ENCODE measurements around the gene MGST2.

MGST2 gene

DNA sequence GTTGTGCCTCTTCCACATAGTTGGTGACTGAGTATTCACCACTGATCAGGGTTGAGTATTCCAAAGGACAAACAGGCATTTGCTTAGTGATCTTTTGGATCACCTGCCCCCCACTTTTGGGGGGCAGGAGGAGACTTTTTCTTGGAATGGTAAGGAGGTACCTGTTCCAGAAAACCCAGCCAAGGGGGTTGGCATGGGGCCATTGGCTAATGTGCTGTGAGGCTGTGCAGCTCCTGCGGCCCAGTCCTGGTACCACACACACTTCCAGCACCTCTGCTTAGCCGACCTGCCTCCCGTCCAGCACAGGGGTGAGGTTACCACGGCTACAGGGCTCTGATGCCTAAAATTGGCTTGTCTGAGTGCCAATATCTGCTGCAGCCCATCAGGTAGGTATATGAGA is 40.1 kb upstream of the MGST2 start:
- TF ChIP-seq, protein P1, sequence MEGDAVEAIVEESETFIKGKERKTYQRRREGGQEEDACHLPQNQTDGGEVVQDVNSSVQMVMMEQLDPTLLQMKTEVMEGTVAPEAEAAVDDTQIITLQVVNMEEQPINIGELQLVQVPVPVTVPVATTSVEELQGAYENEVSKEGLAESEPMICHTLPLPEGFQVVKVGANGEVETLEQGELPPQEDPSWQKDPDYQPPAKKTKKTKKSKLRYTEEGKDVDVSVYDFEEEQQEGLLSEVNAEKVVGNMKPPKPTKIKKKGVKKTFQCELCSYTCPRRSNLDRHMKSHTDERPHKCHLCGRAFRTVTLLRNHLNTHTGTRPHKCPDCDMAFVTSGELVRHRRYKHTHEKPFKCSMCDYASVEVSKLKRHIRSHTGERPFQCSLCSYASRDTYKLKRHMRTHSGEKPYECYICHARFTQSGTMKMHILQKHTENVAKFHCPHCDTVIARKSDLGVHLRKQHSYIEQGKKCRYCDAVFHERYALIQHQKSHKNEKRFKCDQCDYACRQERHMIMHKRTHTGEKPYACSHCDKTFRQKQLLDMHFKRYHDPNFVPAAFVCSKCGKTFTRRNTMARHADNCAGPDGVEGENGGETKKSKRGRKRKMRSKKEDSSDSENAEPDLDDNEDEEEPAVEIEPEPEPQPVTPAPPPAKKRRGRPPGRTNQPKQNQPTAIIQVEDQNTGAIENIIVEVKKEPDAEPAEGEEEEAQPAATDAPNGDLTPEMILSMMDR (conservative IDR thresholded peaks at IDR 0.05; ENCODE audit: low read length) = no peak
- TF ChIP-seq EZH2phosphoT487 (IDR thresholded peaks at IDR 0.05; ENCODE audit: borderline replicate concordance) = no peak
- H3K4me2 ChIP-seq (ENCODE audit: low read depth, low read length, poor library complexity, severe bottlenecking) = no peak overlapping the region
- H3K4me3 ChIP-seq (ENCODE audit: low read length, poor library complexity, severe bottlenecking) = no peak overlapping the region
- no peaks in the 10 kb centered on the region for H3K9me2 ChIP-seq (replicated peaks; ENCODE audit: low read depth, low read length)
- no peaks in the 10 kb centered on the region for H3K27me3 ChIP-seq (ENCODE audit: insufficient read depth, low read length, poor library complexity, severe bottlenecking)
- no peaks in the 10 kb centered on the region for H4K20me1 ChIP-seq (ENCODE audit: insufficient read depth, low read length, poor library complexity, severe bottlenecking)
- H3K9ac ChIP-seq (ENCODE audit: low read depth, low read length, poor library complexity, severe bottlenecking) = no peak overlapping the region
- H3F3A ChIP-seq (ENCODE audit: low read depth) = no peaks in the 10 kb centered on the region
- H2AFZ ChIP-seq (ENCODE audit: low read length) = no peak overlapping the region
- no peaks in the 10 kb centered on the region for H3K36me3 ChIP-seq (ENCODE audit: insufficient read depth, low read length)
- no peaks in the 10 kb centered on the region for H3K79me2 ChIP-seq (ENCODE audit: insufficient read depth, low read length)
- peaks cover 7% of the 10 kb centered on the region for H3K4me1 ChIP-seq (ENCODE audit: insufficient read depth, low read length, poor library complexity, severe bottlenecking)
- H3K9me3 ChIP-seq (ENCODE audit: insufficient read depth, low read depth, low read length) = no peaks in the 10 kb centered on the region

DNA sequence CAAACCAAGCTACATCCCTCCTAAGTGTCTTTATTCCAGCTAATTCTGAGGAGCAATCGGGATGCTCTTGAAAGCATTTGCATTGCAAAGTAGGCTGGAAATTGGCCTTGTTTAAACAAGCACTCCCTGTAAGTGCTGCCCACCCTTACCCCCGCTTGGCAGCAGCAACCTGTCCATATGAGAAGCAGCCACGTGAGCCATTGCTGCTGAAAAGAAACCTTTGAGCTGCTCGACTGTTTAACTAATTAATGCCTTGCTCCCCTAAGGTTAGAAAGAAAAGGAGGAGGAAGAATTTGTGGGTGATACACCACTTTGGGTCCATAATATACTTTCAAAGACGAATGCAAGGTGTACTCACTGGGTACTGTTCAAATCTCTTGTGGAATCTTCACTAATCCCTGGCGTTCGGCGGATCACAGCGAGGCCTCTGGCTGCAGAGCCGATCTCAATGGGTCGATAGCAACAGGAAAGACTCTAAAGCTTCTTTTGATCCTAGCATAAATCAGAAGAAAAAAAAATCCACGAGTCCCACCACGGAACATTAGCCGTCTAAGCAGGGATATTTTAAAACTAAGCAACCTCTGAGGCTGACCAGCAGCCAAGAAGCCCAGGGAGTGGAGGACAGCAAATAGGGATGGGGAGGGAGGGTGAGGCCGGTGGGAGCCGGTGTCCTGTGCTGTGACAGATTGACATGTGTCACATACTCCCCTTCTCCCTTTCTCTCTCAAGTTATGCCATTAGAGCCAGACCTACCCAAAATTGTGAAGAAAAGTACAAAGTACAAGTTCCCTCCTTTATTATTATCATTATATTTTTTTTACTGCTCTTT is 37.2 kb upstream of the MGST2 start:
- Histone ChIP-seq H4K20me1 (ENCODE audit: insufficient read depth, low read length, poor library complexity, severe bottlenecking) (no peaks in the 10 kb centered on the region), H3K4me1 (ENCODE audit: insufficient read depth, low read length, poor library complexity, severe bottlenecking) (no peaks in the 10 kb centered on the region), H3K27me3 (ENCODE audit: insufficient read depth, low read length, poor library complexity, severe bottlenecking) (no peaks in the 10 kb centered on the region), H3K9me2 (replicated peaks; ENCODE audit: low read depth, low read length) (no peaks in the 10 kb centered on the region), H3F3A (ENCODE audit: low read depth) (no peaks in the 10 kb centered on the region), H3K9ac (ENCODE audit: low read depth, low read length, poor library complexity, severe bottlenecking) (no peak overlapping the region), H3K36me3 (ENCODE audit: insufficient read depth, low read length) (no peaks in the 10 kb centered on the region), H2AFZ (ENCODE audit: low read length) (no peak overlapping the region), H3K79me2 (ENCODE audit: insufficient read depth, low read length) (no peaks in the 10 kb centered on the region), H3K9me3 (ENCODE audit: insufficient read depth, low read depth, low read length) (no peaks in the 10 kb centered on the region), H3K4me2 (ENCODE audit: low read depth, low read length, poor library complexity, severe bottlenecking) (no peak overlapping the region), H3K4me3 (ENCODE audit: low read length, poor library complexity, severe bottlenecking) (no peak overlapping the region)
- TF ChIP-seq EZH2phosphoT487 (IDR thresholded peaks at IDR 0.05; ENCODE audit: borderline replicate concordance) = no peak
- TF ChIP-seq, protein P1 (conservative IDR thresholded peaks at IDR 0.05; ENCODE audit: low read length) = no peak

DNA sequence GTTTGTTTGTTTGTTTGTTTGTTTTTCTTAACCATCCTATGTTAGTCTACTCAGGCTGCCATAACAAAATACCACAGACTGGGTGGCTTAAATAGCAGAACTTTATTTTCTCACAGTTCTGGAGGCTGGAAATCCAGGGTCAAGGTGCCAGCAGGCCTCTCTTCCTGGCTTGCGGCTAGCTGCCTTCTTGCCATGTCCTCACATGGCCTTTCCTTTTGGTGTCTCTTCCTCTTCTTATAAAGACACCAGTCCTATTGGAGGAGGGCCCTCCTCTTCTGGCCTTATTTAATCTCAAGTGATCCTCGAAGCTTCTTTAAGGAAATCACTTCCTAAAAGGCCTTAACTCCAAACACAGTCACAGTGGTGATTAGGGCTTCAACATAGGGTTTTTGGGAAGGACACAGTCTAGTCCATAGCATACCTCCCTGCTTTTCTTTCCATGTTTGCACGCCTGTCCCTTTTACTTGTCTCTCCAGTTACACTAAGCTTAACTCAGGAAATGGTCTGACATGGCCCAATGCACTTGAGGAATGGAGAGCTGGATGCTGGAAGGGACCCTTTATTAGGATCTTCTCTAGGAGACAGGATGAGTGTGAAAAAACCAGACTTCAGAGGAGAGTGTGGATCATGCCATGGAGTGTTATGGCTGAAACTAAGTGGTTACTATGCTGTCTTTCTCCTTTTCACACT is 36.0 kb upstream of the MGST2 start:
- no peaks in the 10 kb centered on the region for H3K27me3 ChIP-seq (ENCODE audit: insufficient read depth, low read length, poor library complexity, severe bottlenecking)
- H3K36me3 ChIP-seq (ENCODE audit: insufficient read depth, low read length) = no peaks in the 10 kb centered on the region
- H3K9ac ChIP-seq (ENCODE audit: low read depth, low read length, poor library complexity, severe bottlenecking) = no peak overlapping the region
- no peaks in the 10 kb centered on the region for H3K9me2 ChIP-seq (replicated peaks; ENCODE audit: low read depth, low read length)
- H3K4me3 ChIP-seq (ENCODE audit: low read length, poor library complexity, severe bottlenecking) = no peak overlapping the region
- no peaks in the 10 kb centered on the region for H4K20me1 ChIP-seq (ENCODE audit: insufficient read depth, low read length, poor library complexity, severe bottlenecking)
- H3K4me1 ChIP-seq (ENCODE audit: insufficient read depth, low read length, poor library complexity, severe bottlenecking) = no peaks in the 10 kb centered on the region
- H3K79me2 ChIP-seq (ENCODE audit: insufficient read depth, low read length) = no peaks in the 10 kb centered on the region
- H3K4me2 ChIP-seq (ENCODE audit: low read depth, low read length, poor library complexity, severe bottlenecking) = no peak overlapping the region
- TF ChIP-seq, protein P1 (conservative IDR thresholded peaks at IDR 0.05; ENCODE audit: low read length) = no peak
- no peak for TF ChIP-seq EZH2phosphoT487 (IDR thresholded peaks at IDR 0.05; ENCODE audit: borderline replicate concordance)
- H2AFZ ChIP-seq (ENCODE audit: low read length) = no peak overlapping the region
- H3F3A ChIP-seq (ENCODE audit: low read depth) = no peaks in the 10 kb centered on the region
- no peaks in the 10 kb centered on the region for H3K9me3 ChIP-seq (ENCODE audit: insufficient read depth, low read depth, low read length)
